Endothelial cell of umbilical vein (primary cell): Measurements from ENCODE around the gene ABHD14A. TPM values are rescaled to one million over a fixed set of nuclear protein-coding genes. Genes with fewer than 3 reads are reported as not detected.

ENCODE experiments used
- BruUV-seq: library from RNA; stranded (reverse); fragments of 400-500 nt; replicated peaks from 2 replicates; lab custom pipeline; 2021; lab: Mats Ljungman, UMichigan
- CTCF ChIA-PET: fragments of 300-600, 350-600 bp; sonication (Branson Sonifier 250); formaldehyde crosslinking; loops from one replicate; lab custom pipeline; 2021; ENCODE audit warnings: antibody characterized with exemption, inconsistent platforms; lab: Charles Lee
- POLR2A ChIA-PET: fragments of 300-600, 350-600 bp; sonication (Branson Sonifier 250); formaldehyde crosslinking; loops from one replicate; lab custom pipeline; 2021; ENCODE audit warnings: antibody characterized with exemption, inconsistent platforms; lab: Charles Lee
- DNase-seq: peaks from one replicate; pipeline ENCODE4 v3.0.0-alpha.2; 2011; ENCODE audit warnings: low read depth, low spot score
- FAIRE-seq: peaks from 2 replicates; lab custom pipeline; 2011; peaks lifted over from hg19 to GRCh38; lab: Jason Lieb, UNC
- H2AFZ ChIP-seq: 2 replicates; pipeline ENCODE4 v1.6.0; 2012; ENCODE audit warnings: low read depth, low read length, control low read depth, inconsistent platforms
- H3K27ac ChIP-seq: 2 replicates; pipeline ENCODE4 v1.5.1; 2011; ENCODE audit warnings: low read depth, mild to moderate bottlenecking, control low read depth, low read length, moderate library complexity; ENCODE audit not compliant: insufficient read depth
- H3K27me3 ChIP-seq, 2 experiments: 2 replicates each; pipeline versions ENCODE4 v1.6.0 to v1.6.1; 2011; ENCODE audit warnings: low read length in 2 of 2, mixed read lengths in 1 of 2; ENCODE audit not compliant: control insufficient read depth in 2 of 2, insufficient read depth in 2 of 2
- H3K36me3 ChIP-seq, 2 experiments: 2 replicates in 1 of 2; 3 replicates in 1 of 2; pipeline ENCODE4 v1.5.1; 2011; ENCODE audit warnings: low read length in 2 of 2, mild to moderate bottlenecking in 1 of 2, moderate library complexity in 1 of 2; ENCODE audit not compliant: control insufficient read depth in 2 of 2, insufficient read depth in 2 of 2; ENCODE audit errors: extremely low read depth in 1 of 2
- H3K4me1 ChIP-seq: 3 replicates; pipeline ENCODE4 v1.5.1; 2011; ENCODE audit warnings: mild to moderate bottlenecking, low read length; ENCODE audit not compliant: control insufficient read depth, insufficient read depth; ENCODE audit errors: extremely low read depth
- H3K4me2 ChIP-seq: 2 replicates; pipeline ENCODE4 v1.6.1; 2011; ENCODE audit warnings: low read length, control low read depth, mixed read lengths; ENCODE audit not compliant: insufficient read depth
- H3K4me3 ChIP-seq, 3 experiments: fragments of 200-600 bp in 1 of 3; sonication (generic), shearing (Covaris generic) in 1 of 3; replicated peaks in 1 of 3; 2 replicates each; pipeline ENCODE4 v1.5.1; 2011 to 2016; ENCODE audit warnings: control low read depth in 3 of 3, low read length in 3 of 3, mild to moderate bottlenecking in 2 of 3, inconsistent platforms in 1 of 3, low read depth in 1 of 3, moderate library complexity in 1 of 3; ENCODE audit not compliant: insufficient read depth in 1 of 3
- H3K79me2 ChIP-seq: 2 replicates; pipeline ENCODE4 v1.6.0; 2012; ENCODE audit warnings: low read length, inconsistent platforms; ENCODE audit not compliant: control insufficient read depth, insufficient read depth
- H3K9ac ChIP-seq: replicated peaks from 2 replicates; pipeline ENCODE3; 2011; ENCODE audit warnings: low read length, control low read depth; ENCODE audit not compliant: insufficient read depth; ENCODE audit errors: extremely low read depth
- H3K9me1 ChIP-seq: replicated peaks from 3 replicates; pipeline ENCODE4 v1.6.0; 2011; ENCODE audit warnings: mild to moderate bottlenecking, low read length; ENCODE audit not compliant: control insufficient read depth, insufficient read depth; ENCODE audit errors: extremely low read depth
- H3K9me3 ChIP-seq: replicated peaks from 2 replicates; pipeline ENCODE4 v1.5.1; 2012; ENCODE audit warnings: low read length, inconsistent platforms; ENCODE audit not compliant: control insufficient read depth, insufficient read depth
- H4K20me1 ChIP-seq: replicated peaks from 2 replicates; pipeline ENCODE3; 2011; ENCODE audit warnings: mild to moderate bottlenecking, low read length; ENCODE audit not compliant: control insufficient read depth, insufficient read depth; ENCODE audit errors: extremely low read depth
- EZH2 ChIP-seq: IDR thresholded peaks from 2 replicates; pipeline ENCODE4 v1.6.1; 2012; ENCODE audit warnings: borderline replicate concordance, low read depth, mild to moderate bottlenecking, moderate library complexity, low read length, inconsistent platforms; ENCODE audit not compliant: severe bottlenecking
- FOS ChIP-seq: IDR thresholded peaks from 2 replicates; pipeline ENCODE4 v1.6.1; 2011; ENCODE audit warnings: mild to moderate bottlenecking, low read length, moderate library complexity, borderline replicate concordance; ENCODE audit not compliant: insufficient read depth
- GATA2 ChIP-seq: IDR thresholded peaks from 2 replicates; pipeline ENCODE4 v1.7.0; 2011; ENCODE audit warnings: low read depth, mild to moderate bottlenecking, moderate library complexity, mixed read lengths, low read length; ENCODE audit not compliant: insufficient read length, insufficient read depth
- JUN ChIP-seq: IDR thresholded peaks from 2 replicates; pipeline ENCODE4 v1.6.1; 2011; ENCODE audit warnings: borderline replicate concordance, low read depth; ENCODE audit not compliant: insufficient read length, insufficient read depth
- MAX ChIP-seq: IDR thresholded peaks from 2 replicates; pipeline ENCODE4 v1.6.1; 2011; ENCODE audit not compliant: insufficient read depth, insufficient read length
- MYC ChIP-seq: IDR thresholded peaks from one replicate; pipeline ENCODE4 v1.6.1; 2011; ENCODE audit warnings: mild to moderate bottlenecking, low read depth, low read length
- POLR2A ChIP-seq: IDR thresholded peaks from 2 replicates; pipeline ENCODE4 v1.6.1; 2012; ENCODE audit warnings: low read depth, mild to moderate bottlenecking, control low read depth, low read length
- POLR2AphosphoS5 ChIP-seq: IDR thresholded peaks from 2 replicates; pipeline ENCODE4 v1.6.1; 2012; ENCODE audit warnings: low read depth, mild to moderate bottlenecking, control low read depth, low read length, moderate library complexity; ENCODE audit not compliant: insufficient read depth
- dilution Hi-C: fragments of 300-500 bp; cut with MboI; formaldehyde crosslinking; loops from one replicate; pipeline ENCODE4 v1.15.0; 2019; ENCODE audit warnings: low sequenced_read_pairs; ENCODE audit not compliant: extremely low pct_ligation_motif_present
- intact Hi-C: fragments of 100-400 bp; cut with micrococcal nuclease; formaldehyde crosslinking; loops from one replicate; pipeline ENCODE4 v1.10.0; 2022
- polyA plus RNA-seq, 4 experiments: library from polyadenylated mRNA; depleted of rRNA in 3 of 4; stranded (reverse) in 3 of 4; unstranded in 1 of 4; fragments of >200 nt; gene quantifications; 2 replicates each; pipeline versions ENCODE4 v1.2.1 to v1.2.3, GENCODE V29; 2011 to 2012; ENCODE audit warnings: missing spikeins in 1 of 4
- total RNA-seq: library from RNA; stranded (reverse); gene quantifications from 2 replicates; pipeline ENCODE4 v1.2.3, GENCODE V29; 2021
- TF ChIP-seq, protein P1 (sequence below), 2 donors: IDR thresholded peaks; 1 replicate in 1 of 2; 2 replicates in 1 of 2; pipeline ENCODE4 v1.5.1; 2011; ENCODE audit warnings: low read length in 2 of 2, mild to moderate bottlenecking in 2 of 2, moderate library complexity in 2 of 2, control low read depth in 1 of 2, inconsistent platforms in 1 of 2, low read depth in 1 of 2; ENCODE audit not compliant: insufficient read depth in 1 of 2; ENCODE audit errors: extremely low read depth in 1 of 2

Gene ABHD14A
- total and polyA plus RNA-seq, 2 donors (not counting 3 experiments of a cell fraction or from before 2014, with no cell fraction given), result 6.6 to 23.7 TPM

DNA sequence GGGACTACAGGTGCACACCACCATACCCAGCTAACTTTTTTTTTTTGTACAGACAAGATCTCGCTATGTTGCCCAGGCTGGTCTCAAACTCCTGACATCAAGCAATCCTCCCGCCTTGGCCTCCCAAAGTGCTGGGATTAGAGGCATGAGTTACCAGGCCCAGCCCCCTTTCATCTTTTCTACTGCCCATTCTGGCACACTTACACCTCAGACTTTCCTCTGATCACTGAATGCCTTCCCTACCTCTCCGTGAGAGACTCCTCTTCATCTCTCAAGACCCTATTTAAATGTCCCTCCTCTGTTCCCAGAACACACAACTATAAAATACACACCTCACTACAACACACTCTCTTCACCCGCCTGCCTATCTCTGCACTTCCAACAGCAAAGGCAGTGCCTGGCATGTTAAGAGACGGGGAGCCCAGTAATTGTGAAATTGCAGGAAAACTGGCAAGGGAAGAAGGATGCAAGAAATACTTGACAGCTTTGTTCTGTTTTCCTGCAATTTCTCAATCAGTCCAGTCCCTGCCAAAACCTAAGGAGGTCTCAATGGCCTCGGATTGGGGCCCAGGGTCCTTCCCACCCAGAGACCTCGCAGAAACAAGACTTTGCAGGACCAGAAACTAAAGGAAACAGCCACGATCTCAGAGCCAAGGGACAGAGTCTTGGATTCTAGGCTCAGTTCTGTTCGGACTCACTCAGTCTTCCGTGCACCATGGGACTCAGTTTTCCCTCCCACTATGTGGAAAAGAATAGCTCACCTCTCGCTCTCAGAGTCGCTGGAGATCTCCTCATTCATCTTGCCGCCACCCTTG is 34.0 kb upstream of the ABHD14A start:
- CTCF ChIA-PET, result interaction anchor here (0.6 to 2.8 kb wide), 12 partner anchors 8 to 551 kb away, joined by 3 to 46 read pairs (median 3); partner anchors contain the start of genes ABHD14A, ABHD14B, ACY1 and RPL29
- Histone ChIP-seq H3K36me3 (peaks cover 0 to 20% of the 10 kb centered on the region in 2 experiments), H3K9me3 (no peaks in the 10 kb centered on the region), H3K4me3 (peak overlapping the region; percentile 66 to 81 (median 79)), H2AFZ (peak overlapping the region; percentile 60), H3K9ac (peak overlapping the region; percentile 30), H3K4me1 (peaks cover 21% of the 10 kb centered on the region), H3K4me2 (peak overlapping the region; percentile 91), H3K79me2 (peaks cover 16% of the 10 kb centered on the region), H3K27me3 (no peaks in the 10 kb centered on the region), H4K20me1 (no peaks in the 10 kb centered on the region), H3K27ac (no peak overlapping the region), H3K9me1 (no peaks in the 10 kb centered on the region)
- POLR2A ChIA-PET, result interaction anchor here (1.3 to 2.1 kb wide), 2 partner anchors 13 to 33 kb away, joined by 4 read pairs; partner anchors contain the start of gene ABHD14B
- BruUV-seq, result TSS peak; percentile 29
- no peak for TF ChIP-seq MYC
- TF ChIP-seq POLR2A, result no peak
- TF ChIP-seq, protein P1, sequence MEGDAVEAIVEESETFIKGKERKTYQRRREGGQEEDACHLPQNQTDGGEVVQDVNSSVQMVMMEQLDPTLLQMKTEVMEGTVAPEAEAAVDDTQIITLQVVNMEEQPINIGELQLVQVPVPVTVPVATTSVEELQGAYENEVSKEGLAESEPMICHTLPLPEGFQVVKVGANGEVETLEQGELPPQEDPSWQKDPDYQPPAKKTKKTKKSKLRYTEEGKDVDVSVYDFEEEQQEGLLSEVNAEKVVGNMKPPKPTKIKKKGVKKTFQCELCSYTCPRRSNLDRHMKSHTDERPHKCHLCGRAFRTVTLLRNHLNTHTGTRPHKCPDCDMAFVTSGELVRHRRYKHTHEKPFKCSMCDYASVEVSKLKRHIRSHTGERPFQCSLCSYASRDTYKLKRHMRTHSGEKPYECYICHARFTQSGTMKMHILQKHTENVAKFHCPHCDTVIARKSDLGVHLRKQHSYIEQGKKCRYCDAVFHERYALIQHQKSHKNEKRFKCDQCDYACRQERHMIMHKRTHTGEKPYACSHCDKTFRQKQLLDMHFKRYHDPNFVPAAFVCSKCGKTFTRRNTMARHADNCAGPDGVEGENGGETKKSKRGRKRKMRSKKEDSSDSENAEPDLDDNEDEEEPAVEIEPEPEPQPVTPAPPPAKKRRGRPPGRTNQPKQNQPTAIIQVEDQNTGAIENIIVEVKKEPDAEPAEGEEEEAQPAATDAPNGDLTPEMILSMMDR (IDR thresholded peaks at IDR 0.05; ENCODE audit: extremely low read depth in 1 of 2, insufficient read depth in 1 of 2, low read depth in 1 of 2, low read length in 2 of 2), result no peak
- TF ChIP-seq POLR2AphosphoS5, result no peak
- no peak for TF ChIP-seq EZH2
- TF ChIP-seq MAX, result no peak
- TF ChIP-seq GATA2, result no peak
- no peak for TF ChIP-seq JUN
- TF ChIP-seq FOS, result no peak
- dilution Hi-C loops, result no loop called here
- FAIRE-seq (peak; percentile 77), DNase-seq (peak; percentile 15)
- intact Hi-C loops, result loop anchor here (5.0 to 10.0 kb wide), 2 partner anchors 439 to 556 kb away; partner anchors contain the start of genes DCAF1 and MANF
